Peyer's patch (tissue), 4 donors: Measurements from ENCODE around the gene COMMD1.
"Not testable (repeated sequence)": the region's sequence is repeated elsewhere in the genome, so short reads cannot be mapped to it uniquely, and the experiment has no call there.

Experiments used
- CTCF ChIP-seq, 6 experiments: fragments of 450-650 bp in 4 of 6; fragments of 200-600 bp in 2 of 6; sonication (generic) in 1 of 6; IDR thresholded peaks; one replicate each; pipeline ENCODE4 v1.5.1; 2017 to 2019; ENCODE audit warnings: antibody characterized with exemption in 6 of 6, mild to moderate bottlenecking in 3 of 6, moderate library complexity in 1 of 6
- POLR2A ChIP-seq, 2 donors: fragments of 450-650 bp; IDR thresholded peaks; one replicate each; pipeline ENCODE4 v1.5.1; 2017; ENCODE audit warnings: antibody characterized with exemption in 2 of 2, mild to moderate bottlenecking in 2 of 2, moderate library complexity in 2 of 2

GRCh38 chr2:61914794-61915193 lies 9.3 kb downstream of the COMMD1 start:
- TF ChIP-seq CTCF, POLR2A (IDR thresholded peaks at IDR 0.05): not testable (repeated sequence)
